Lower lobe of right lung (tissue), 2 donors: ENCODE results near the gene SPEF2. TPM values are rescaled to one million over a fixed set of nuclear protein-coding genes. Genes with fewer than 3 reads are reported as not detected.

Experiments
- ATAC-seq, 2 donors: fragments of 200-7000 bp; cut with Tn5 transposase; one replicate each; pipeline ENCODE4 v1.9.1; 2020 to 2022; ENCODE audit warnings: mild to moderate bottlenecking in 2 of 2, moderate library complexity in 2 of 2
- DNase-seq: peaks from one replicate; pipeline ENCODE4 v3.0.0-alpha.2; 2020
- H3K27ac ChIP-seq: fragments of 200-600 bp; one replicate; pipeline ENCODE4 v1.8.0; 2022
- H3K27me3 ChIP-seq: fragments of 200-600 bp; one replicate; pipeline ENCODE4 v1.8.0; 2022; ENCODE audit warnings: low read depth
- H3K36me3 ChIP-seq: fragments of 200-600 bp; one replicate; pipeline ENCODE4 v1.8.0; 2022; ENCODE audit warnings: mild to moderate bottlenecking
- H3K4me1 ChIP-seq: fragments of 200-600 bp; one replicate; pipeline ENCODE4 v1.8.0; 2022
- H3K4me3 ChIP-seq: fragments of 200-600 bp; one replicate; pipeline ENCODE4 v1.8.0; 2022; ENCODE audit warnings: mild to moderate bottlenecking
- H3K9me3 ChIP-seq: fragments of 200-600 bp; one replicate; pipeline ENCODE4 v1.8.0; 2022
- intact Hi-C: fragments of 100-400 bp; cut with DNase I; formaldehyde crosslinking; loops from one replicate; pipeline ENCODE4 v1.11.0; 2022
- total RNA-seq: library from RNA; stranded (reverse); fragmentation: NEBNext Ultra II Directional; extraction: Animal tissue kit (Norgen Biotek cat#: 25700); gene quantifications from one replicate; pipeline ENCODE4 v1.2.1, GENCODE V29; 2021
- TF ChIP-seq, protein P1 (sequence below): fragments of 200-600 bp; IDR thresholded peaks from one replicate; pipeline ENCODE4 v1.8.0; 2022; ENCODE audit warnings: antibody characterized with exemption, mild to moderate bottlenecking
- donor health status: DM: no; HTN: yes; CAD: no; lungs with severe emphysema.

The SPEF2 gene
- total RNA-seq, 1 donor from 2014 or later = 17.6 TPM

GRCh38 chr5:35622974-35623373, 5.3 kb downstream of the SPEF2 start:
- Histone ChIP-seq H3K27me3 (no peaks in the 10 kb centered on the region), H3K36me3 (no peaks in the 10 kb centered on the region), H3K4me3 (no peak overlapping the region), H3K4me1 (peaks cover 11% of the 10 kb centered on the region), H3K9me3 (no peaks in the 10 kb centered on the region), H3K27ac (no peak overlapping the region)
- intact Hi-C loops = no loop called here
- ATAC-seq (no peak), DNase-seq (no peak)
- TF ChIP-seq, protein P1, sequence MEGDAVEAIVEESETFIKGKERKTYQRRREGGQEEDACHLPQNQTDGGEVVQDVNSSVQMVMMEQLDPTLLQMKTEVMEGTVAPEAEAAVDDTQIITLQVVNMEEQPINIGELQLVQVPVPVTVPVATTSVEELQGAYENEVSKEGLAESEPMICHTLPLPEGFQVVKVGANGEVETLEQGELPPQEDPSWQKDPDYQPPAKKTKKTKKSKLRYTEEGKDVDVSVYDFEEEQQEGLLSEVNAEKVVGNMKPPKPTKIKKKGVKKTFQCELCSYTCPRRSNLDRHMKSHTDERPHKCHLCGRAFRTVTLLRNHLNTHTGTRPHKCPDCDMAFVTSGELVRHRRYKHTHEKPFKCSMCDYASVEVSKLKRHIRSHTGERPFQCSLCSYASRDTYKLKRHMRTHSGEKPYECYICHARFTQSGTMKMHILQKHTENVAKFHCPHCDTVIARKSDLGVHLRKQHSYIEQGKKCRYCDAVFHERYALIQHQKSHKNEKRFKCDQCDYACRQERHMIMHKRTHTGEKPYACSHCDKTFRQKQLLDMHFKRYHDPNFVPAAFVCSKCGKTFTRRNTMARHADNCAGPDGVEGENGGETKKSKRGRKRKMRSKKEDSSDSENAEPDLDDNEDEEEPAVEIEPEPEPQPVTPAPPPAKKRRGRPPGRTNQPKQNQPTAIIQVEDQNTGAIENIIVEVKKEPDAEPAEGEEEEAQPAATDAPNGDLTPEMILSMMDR = no peak

GRCh38 chr5:35623991-35624390, 6.3 kb downstream of the SPEF2 start:
- H3K4me1 ChIP-seq = peaks cover 2% of the 10 kb centered on the region
- no peaks in the 10 kb centered on the region for H3K36me3 ChIP-seq
- no peak overlapping the region for H3K27ac ChIP-seq
- DNase-seq (no peak), ATAC-seq (no peak)
- no peak overlapping the region for H3K4me3 ChIP-seq
- intact Hi-C loops = no loop called here
- H3K9me3 ChIP-seq = no peaks in the 10 kb centered on the region
- TF ChIP-seq, protein P1 = no peak
- H3K27me3 ChIP-seq = no peaks in the 10 kb centered on the region

DNA sequence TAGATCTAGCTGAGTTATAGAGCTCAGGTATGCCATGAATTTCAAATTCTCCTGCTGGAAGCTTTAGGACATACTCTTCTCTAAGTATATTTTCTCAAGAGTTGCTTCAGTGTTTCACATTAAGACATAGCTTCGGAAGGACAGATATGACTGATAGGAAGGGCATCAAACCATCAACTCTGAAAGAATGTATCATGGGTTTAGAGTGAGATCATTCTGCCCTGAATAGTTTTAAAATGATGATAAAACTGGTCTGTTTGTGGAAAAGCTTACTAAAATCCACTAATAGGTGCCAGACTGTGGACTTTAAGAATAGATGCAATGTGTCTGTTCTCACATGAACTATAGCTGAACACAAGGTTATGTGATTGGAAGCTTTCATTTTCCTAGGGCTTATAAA, 8.4 kb downstream of the SPEF2 start:
- H3K27ac ChIP-seq = no peak overlapping the region
- no peaks in the 10 kb centered on the region for H3K9me3 ChIP-seq
- TF ChIP-seq, protein P1 = no peak
- no peak overlapping the region for H3K4me3 ChIP-seq
- H3K27me3 ChIP-seq = no peaks in the 10 kb centered on the region
- no peak for ATAC-seq
- no peak for DNase-seq
- H3K4me1 ChIP-seq = no peaks in the 10 kb centered on the region
- intact Hi-C loops = no loop called here
- H3K36me3 ChIP-seq = peaks cover 11% of the 10 kb centered on the region

DNA sequence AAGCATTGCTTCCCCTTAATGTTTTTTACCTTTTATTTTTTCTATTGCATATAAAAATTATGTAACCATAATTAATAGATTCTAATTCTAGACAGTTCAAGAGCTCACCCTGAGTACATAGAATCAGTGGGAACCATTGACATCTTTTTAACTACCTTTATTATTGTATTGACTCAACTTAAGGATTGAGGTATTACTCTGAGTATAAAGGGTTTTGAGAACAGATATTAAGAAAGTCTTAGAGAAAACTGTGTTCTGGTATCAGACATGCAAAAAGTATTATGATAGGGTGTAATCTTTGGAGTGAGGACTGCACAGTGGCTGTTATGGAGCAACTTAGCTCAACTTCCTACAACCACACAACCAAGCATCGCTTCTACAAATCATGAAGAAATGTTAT, 8.9 kb downstream of the SPEF2 start:
- Histone ChIP-seq H3K27ac (no peak overlapping the region), H3K4me3 (no peak overlapping the region), H3K4me1 (no peaks in the 10 kb centered on the region), H3K9me3 (no peaks in the 10 kb centered on the region), H3K36me3 (peaks cover 15% of the 10 kb centered on the region), H3K27me3 (no peaks in the 10 kb centered on the region)
- TF ChIP-seq, protein P1 = no peak
- DNase-seq = no peak
- intact Hi-C loops = no loop called here
- no peak for ATAC-seq

DNA sequence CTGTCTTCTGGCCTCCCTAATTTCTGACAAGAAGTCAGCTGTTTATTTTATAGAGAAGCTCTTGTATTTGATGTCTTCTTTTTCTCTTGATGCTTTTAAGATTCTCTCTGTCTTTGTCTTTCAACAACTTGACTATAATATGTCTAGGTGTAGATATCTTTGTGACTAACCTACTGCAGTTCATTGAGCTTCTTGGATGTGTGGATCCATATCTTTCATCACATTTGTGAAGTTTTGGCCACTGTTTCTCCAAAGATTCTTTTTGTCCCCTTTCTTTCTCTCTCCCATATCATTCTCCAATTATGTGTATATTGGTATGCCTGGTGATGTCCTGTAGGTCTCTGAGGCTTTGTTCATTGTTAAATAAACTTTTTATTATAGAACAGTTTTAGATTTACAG, 16.7 kb downstream of the SPEF2 start:
- Histone ChIP-seq H3K4me3 (no peak overlapping the region), H3K27me3 (no peaks in the 10 kb centered on the region), H3K4me1 (no peaks in the 10 kb centered on the region), H3K36me3 (peaks cover 15% of the 10 kb centered on the region), H3K27ac (no peak overlapping the region), H3K9me3 (peaks cover 8% of the 10 kb centered on the region)
- ATAC-seq (no peak), DNase-seq (no peak)
- intact Hi-C loops = no loop called here
- TF ChIP-seq, protein P1 = no peak

GRCh38 chr5:35640623-35641022, 23.0 kb downstream of the SPEF2 start:
- intact Hi-C loops = no loop called here
- DNase-seq (no peak), ATAC-seq (no peak)

More at GRCh38 chr5:35640623-35641022, 23.0 kb downstream of the SPEF2 start:
- Histone ChIP-seq H3K27me3 (no peaks in the 10 kb centered on the region), H3K36me3 (no peaks in the 10 kb centered on the region), H3K27ac (no peak overlapping the region), H3K4me3 (no peak overlapping the region), H3K9me3 (no peaks in the 10 kb centered on the region), H3K4me1 (no peaks in the 10 kb centered on the region)
- TF ChIP-seq, protein P1 = no peak
